ENCODE measurements around the gene FGFBP1. TPM values are rescaled to one million over a fixed set of nuclear protein-coding genes. Genes with fewer than 3 reads are reported as not detected.

Gene FGFBP1
- total and polyA plus RNA-seq, 9 of the 15 experiments (the other 6 are each of a cell fraction or from before 2014, with no cell fraction given), result not detected

DNA sequence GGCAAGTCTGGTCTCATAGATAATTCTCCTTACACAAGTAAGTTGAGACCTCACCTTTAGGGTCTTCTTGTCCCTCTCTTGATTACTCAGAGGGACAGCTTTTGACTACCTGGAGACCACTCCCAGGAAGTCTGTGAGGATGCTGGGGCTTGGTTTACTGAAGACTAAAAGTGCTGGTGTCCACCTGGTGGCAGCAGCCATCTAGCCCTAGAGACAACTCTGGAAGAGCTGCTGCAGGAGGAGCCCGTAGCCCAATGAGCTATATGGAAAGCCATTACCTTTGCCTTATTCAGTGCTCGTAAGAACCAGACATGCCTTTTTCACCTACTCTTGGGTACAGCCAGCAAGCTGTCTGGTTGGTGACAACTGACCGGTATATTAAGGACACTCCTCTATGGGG lies 17.1 kb upstream of the FGFBP1 start:
- no peak for ATAC-seq
- no peaks in the 10 kb centered on the region for H3K79me2 ChIP-seq (ENCODE audit: control insufficient read depth, insufficient read depth, low read length)
- H3K4me2 ChIP-seq (ENCODE audit: insufficient read depth, low read length), result no peak overlapping the region
- H3K9me1 ChIP-seq (ENCODE audit: control insufficient read depth, insufficient read depth, low read length), result no peaks in the 10 kb centered on the region
- no peak overlapping the region for H3K27ac ChIP-seq (ENCODE audit: extremely low read depth, low read depth, low read length)
- TF ChIP-seq, protein P1, sequence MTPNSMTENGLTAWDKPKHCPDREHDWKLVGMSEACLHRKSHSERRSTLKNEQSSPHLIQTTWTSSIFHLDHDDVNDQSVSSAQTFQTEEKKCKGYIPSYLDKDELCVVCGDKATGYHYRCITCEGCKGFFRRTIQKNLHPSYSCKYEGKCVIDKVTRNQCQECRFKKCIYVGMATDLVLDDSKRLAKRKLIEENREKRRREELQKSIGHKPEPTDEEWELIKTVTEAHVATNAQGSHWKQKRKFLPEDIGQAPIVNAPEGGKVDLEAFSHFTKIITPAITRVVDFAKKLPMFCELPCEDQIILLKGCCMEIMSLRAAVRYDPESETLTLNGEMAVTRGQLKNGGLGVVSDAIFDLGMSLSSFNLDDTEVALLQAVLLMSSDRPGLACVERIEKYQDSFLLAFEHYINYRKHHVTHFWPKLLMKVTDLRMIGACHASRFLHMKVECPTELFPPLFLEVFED (CRISPR knock-in tag; conservative IDR thresholded peaks at IDR 0.05), result no peak
- TF ChIP-seq ZNF780A (CRISPR knock-in tag; IDR thresholded peaks at IDR 0.05), result no peak
- in situ Hi-C loops (cut with MboI), result loop anchor here (5.0 kb wide), 1 partner anchor 148 kb away; no protein-coding TSS in a partner anchor
- no peaks in the 10 kb centered on the region for H4K20me1 ChIP-seq (replicated peaks; ENCODE audit: control insufficient read depth, insufficient read depth, low read length)
- no peak overlapping the region for H3K4me3 ChIP-seq
- H3K27me3 ChIP-seq (ENCODE audit: control insufficient read depth in 2 of 2, insufficient read depth in 2 of 2, low read length in 2 of 2), result no peaks in the 10 kb centered on the region
- H2AFZ ChIP-seq (ENCODE audit: low read depth, low read length), result no peak overlapping the region
- intact Hi-C loops (cut with micrococcal nuclease), result loop anchor here (1.0 to 5.0 kb wide), 5 partner anchors 73 to 476 kb away; no protein-coding TSS in a partner anchor
- ChIA-PET CTCF (ENCODE audit: low intra/inter-chr PET ratio) (interaction anchor here (0.6 to 4.3 kb wide), 5 partner anchors 9 to 477 kb away, joined by 3 to 28 read pairs (median 4); no protein-coding TSS in a partner anchor), POLR2A (interaction anchor here (0.7 to 0.9 kb wide), 2 partner anchors 20 to 33 kb away, joined by 3 to 4 read pairs; no protein-coding TSS in a partner anchor)
- no peaks in the 10 kb centered on the region for H3K9me3 ChIP-seq (replicated peaks; ENCODE audit: control insufficient read depth, insufficient read depth, low read depth, low read length)
- no peak for FAIRE-seq
- H3K36me3 ChIP-seq (ENCODE audit: control insufficient read depth, insufficient read depth, low read length), result no peaks in the 10 kb centered on the region
- H3K9ac ChIP-seq (ENCODE audit: insufficient read depth in 1 of 2, low read depth in 2 of 2, low read length in 2 of 2), result no peak overlapping the region
- BruUV-seq (replicated peaks), result no TSS peak
- WGBS (ENCODE audit: insufficient coverage, low coverage, missing lambda C conversion rate), result 5% methylated on average over 3 of the region's 3 CpGs
- no peak for DNase-seq (ENCODE audit: extremely low read depth in 1 of 4, low spot score in 3 of 4)
- H3K4me1 ChIP-seq (replicated peaks in 1 of 2; ENCODE audit: control insufficient read depth in 2 of 2, insufficient read depth in 2 of 2, low read length in 2 of 2), result no peaks in the 10 kb centered on the region

DNA sequence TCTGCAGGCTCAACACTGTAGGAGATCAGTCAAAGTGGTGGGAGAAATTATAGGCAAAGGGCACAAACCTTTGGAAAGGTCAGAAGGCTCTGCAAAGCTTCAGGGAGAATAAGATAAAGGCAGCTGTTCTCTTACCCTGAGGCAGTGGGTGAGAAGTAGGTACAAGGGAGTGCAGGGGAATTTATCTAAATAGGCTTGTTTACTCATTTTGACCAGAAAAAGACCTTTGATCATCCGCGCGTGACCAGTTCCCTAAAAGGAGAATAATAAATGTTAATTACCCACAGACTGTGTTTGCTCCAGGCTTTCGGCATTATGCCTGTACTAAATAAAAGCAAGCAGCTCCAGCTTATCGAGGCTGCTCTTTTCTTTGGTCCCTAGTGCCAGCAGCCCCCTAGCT lies 15.1 kb upstream of the FGFBP1 start:
- no peaks in the 10 kb centered on the region for H3K9me3 ChIP-seq (replicated peaks; ENCODE audit: control insufficient read depth, insufficient read depth, low read depth, low read length)
- H3K4me1 ChIP-seq (replicated peaks in 1 of 2; ENCODE audit: control insufficient read depth in 2 of 2, insufficient read depth in 2 of 2, low read length in 2 of 2), result no peaks in the 10 kb centered on the region
- DNase-seq (ENCODE audit: extremely low read depth in 1 of 4, low spot score in 3 of 4) (no peak), FAIRE-seq (no peak), ATAC-seq (no peak)
- 0% methylated on average over 5 of the region's 5 CpGs for WGBS (ENCODE audit: insufficient coverage, low coverage, missing lambda C conversion rate)
- BruUV-seq (replicated peaks), result no TSS peak
- peaks cover 0 to 6% of the 10 kb centered on the region in 2 experiments; a peak in 1 of 5 replicates for H3K27me3 ChIP-seq (ENCODE audit: control insufficient read depth in 2 of 2, insufficient read depth in 2 of 2, low read length in 2 of 2)
- in situ Hi-C loops (cut with MboI), result no loop called here
- no peak overlapping the region for H3K4me2 ChIP-seq (ENCODE audit: insufficient read depth, low read length)
- H4K20me1 ChIP-seq (replicated peaks; ENCODE audit: control insufficient read depth, insufficient read depth, low read length), result no peaks in the 10 kb centered on the region
- ChIA-PET POLR2A (interaction anchor here (0.6 kb wide), 1 partner anchor 228 kb away, joined by 3 read pairs; no protein-coding TSS in a partner anchor), CTCF (ENCODE audit: low intra/inter-chr PET ratio) (no interaction called here)
- no peaks in the 10 kb centered on the region for H3K36me3 ChIP-seq (ENCODE audit: control insufficient read depth, insufficient read depth, low read length)
- H2AFZ ChIP-seq (ENCODE audit: low read depth, low read length), result no peak overlapping the region
- intact Hi-C loops (cut with micrococcal nuclease), result no loop called here
- no peak overlapping the region for H3K9ac ChIP-seq (ENCODE audit: insufficient read depth in 1 of 2, low read depth in 2 of 2, low read length in 2 of 2)
- H3K4me3 ChIP-seq, result no peak overlapping the region
- no peak overlapping the region for H3K27ac ChIP-seq (ENCODE audit: extremely low read depth, low read depth, low read length)
- no peaks in the 10 kb centered on the region for H3K9me1 ChIP-seq (ENCODE audit: control insufficient read depth, insufficient read depth, low read length)
- H3K79me2 ChIP-seq (ENCODE audit: control insufficient read depth, insufficient read depth, low read length), result no peaks in the 10 kb centered on the region
